ENCODE data around the gene TYW3.

DNA sequence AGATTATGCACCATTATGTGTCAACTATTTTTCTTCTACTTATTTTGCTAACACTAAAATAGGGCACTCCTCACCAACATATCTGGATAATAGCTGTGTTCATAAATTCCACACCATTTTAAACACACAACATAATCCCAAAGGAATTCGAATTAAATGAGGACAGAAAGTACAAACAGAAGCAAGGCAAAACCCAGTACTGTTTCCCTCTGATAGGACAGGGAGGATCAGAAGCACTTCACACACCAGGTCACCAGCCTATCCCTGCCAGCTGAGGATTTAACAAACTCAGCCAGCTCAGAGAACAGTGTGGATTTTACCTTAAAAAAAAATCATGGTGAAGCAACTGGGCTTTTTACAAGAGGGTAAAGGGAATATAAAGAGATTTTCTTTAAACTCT lies 20.1 kb upstream of the TYW3 start:
- TF ChIP-seq, protein P1, sequence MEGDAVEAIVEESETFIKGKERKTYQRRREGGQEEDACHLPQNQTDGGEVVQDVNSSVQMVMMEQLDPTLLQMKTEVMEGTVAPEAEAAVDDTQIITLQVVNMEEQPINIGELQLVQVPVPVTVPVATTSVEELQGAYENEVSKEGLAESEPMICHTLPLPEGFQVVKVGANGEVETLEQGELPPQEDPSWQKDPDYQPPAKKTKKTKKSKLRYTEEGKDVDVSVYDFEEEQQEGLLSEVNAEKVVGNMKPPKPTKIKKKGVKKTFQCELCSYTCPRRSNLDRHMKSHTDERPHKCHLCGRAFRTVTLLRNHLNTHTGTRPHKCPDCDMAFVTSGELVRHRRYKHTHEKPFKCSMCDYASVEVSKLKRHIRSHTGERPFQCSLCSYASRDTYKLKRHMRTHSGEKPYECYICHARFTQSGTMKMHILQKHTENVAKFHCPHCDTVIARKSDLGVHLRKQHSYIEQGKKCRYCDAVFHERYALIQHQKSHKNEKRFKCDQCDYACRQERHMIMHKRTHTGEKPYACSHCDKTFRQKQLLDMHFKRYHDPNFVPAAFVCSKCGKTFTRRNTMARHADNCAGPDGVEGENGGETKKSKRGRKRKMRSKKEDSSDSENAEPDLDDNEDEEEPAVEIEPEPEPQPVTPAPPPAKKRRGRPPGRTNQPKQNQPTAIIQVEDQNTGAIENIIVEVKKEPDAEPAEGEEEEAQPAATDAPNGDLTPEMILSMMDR (IDR thresholded peaks at IDR 0.05; ENCODE audit: low read depth, low read length) = no peak
- no peak for TF ChIP-seq EZH2phosphoT487 (IDR thresholded peaks at IDR 0.05; ENCODE audit: low read depth)

Data from OCI-LY3 (cell line).